Measurements from ENCODE around the gene DNAH8. TPM values are rescaled to one million over a fixed set of nuclear protein-coding genes. Genes with fewer than 3 reads are reported as not detected.

DNAH8 gene
- total RNA-seq, 2 experiments from 2014 or later, result 0.03 to 0.05 TPM

DNA sequence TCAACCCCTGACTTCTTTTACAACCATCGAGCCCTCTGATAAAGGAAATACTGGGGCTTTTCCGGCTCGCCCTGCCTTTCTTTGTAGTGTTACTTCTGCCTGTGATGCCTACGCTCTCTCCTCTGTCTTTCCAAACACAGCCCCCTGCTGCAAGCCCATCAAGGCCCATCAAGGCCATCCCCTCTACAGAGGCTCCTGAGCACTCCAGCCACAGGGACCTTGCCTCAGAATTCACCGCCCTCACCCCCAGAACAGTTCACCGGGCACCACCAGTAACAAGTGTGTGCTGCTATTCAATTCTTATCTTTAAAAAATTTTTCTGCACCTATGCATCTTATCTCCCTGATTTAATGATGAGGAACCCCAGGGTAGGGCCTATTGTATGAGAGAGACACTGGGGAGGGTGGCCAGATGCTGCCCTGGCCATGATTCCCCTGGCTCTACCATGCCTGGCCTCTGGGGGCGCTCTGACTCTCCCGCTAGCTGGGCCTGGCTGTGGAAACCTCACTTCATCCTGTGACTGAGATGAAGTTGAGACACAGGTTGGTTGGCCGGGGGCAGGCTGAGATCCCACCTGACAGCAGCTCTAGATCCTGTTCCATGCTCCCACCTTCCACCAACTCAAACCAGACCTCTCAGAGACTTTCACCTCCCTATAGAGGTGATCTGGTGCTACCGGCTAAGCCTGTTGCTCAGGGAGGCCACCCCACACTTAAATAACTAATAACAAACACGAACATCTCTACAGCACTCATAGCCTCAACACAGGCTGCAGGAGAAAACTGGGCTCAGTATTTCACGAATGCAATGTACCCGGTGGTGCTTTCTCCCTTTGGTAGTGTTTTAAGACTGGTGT is 314.3 kb downstream of the DNAH8 start:
- Mint-ChIP-seq H3K9me3 (no peaks in the 10 kb centered on the region), H3K27me3 (peaks cover 37% of the 10 kb centered on the region), H3K27ac (no peak overlapping the region), H3K36me3 (ENCODE audit: low read depth) (no peaks in the 10 kb centered on the region), H3K4me3 (no peak overlapping the region), H3K4me1 (no peaks in the 10 kb centered on the region)
- CTCF ChIA-PET, result interaction anchor here (1.5 kb wide), 2 partner anchors 10 to 15 kb away, joined by 3 to 5 read pairs; no protein-coding TSS in a partner anchor
- POLR2A ChIA-PET, result no interaction called here
- DNase-seq, result peak; percentile 49

DNA sequence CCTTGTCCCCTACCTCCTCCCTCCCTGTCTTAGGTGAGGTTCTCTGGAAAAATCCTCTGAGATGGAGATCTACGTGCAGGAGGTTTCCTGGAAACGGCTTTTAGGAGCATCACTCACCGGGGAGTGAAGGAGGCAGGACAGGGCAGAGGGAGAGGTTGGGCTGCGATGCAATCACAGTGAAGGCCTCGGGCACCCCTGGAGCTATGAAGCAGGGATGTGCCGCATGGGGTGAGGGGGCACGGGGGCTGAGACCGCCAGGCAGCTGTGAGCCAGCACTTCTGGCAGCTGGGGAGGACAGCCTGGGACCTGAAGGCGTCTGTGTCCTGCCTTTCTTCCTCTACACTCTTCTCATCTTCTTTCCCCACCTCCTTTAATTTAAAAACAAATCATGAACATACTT is 320.6 kb downstream of the DNAH8 start:
- Mint-ChIP-seq H3K9me3 (no peaks in the 10 kb centered on the region), H3K27ac (no peak overlapping the region), H3K4me1 (no peaks in the 10 kb centered on the region), H3K4me3 (no peak overlapping the region), H3K27me3 (peaks cover 61% of the 10 kb centered on the region), H3K36me3 (ENCODE audit: low read depth) (no peaks in the 10 kb centered on the region)
- ChIA-PET CTCF (no interaction called here), POLR2A (no interaction called here)
- DNase-seq, result no peak

DNA sequence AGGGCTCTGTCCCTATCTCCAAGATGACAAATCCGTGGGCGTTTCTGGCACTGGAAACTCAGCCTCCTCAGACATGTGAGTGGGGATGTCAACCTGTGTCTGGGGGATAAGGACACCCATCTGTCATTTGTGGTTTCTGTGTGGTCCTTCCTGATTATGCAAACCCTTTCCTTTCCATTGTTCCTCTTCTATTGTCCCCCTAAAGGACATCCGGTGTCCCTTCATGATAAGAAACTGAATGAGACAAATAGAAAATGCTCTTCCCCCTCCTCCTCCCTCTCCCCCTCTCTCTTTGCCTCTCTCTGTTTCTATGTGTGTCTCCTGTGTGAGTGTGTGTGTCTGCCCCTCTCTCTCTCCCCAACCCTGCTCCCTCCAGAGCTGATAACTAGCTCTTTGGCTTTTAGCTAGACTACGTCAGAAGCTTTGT is 322.0 kb downstream of the DNAH8 start:
- Mint-ChIP-seq H3K4me3 (no peak overlapping the region), H3K9me3 (no peaks in the 10 kb centered on the region), H3K36me3 (ENCODE audit: low read depth) (no peaks in the 10 kb centered on the region), H3K4me1 (no peaks in the 10 kb centered on the region), H3K27ac (no peak overlapping the region), H3K27me3 (peaks cover 59% of the 10 kb centered on the region)
- POLR2A ChIA-PET, result no interaction called here
- CTCF ChIA-PET, result no interaction called here
- DNase-seq, result no peak

DNA sequence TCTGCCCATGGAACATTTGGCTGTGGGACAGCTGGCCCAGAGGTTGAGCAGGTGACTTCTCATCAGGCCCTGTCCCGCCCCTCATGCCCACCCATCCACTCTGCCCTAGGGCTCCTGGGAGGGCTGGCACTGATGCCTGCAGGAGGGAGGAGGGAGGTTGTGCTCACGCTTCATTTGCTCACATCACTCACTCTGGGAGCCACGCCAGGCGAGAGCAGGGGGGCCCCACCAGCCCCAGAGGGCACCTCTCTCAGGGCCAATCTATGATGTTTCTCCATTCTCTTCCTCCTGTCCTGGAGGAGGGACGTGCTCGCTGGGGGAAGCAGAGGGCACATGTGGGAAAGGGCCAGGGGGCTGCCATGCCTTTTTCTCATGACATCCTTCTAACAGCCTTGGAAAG is 322.6 kb downstream of the DNAH8 start:
- no peak for DNase-seq
- ChIA-PET POLR2A (no interaction called here), CTCF (no interaction called here)
- H3K4me3 Mint-ChIP-seq, result no peak overlapping the region
- peaks cover 56% of the 10 kb centered on the region for H3K27me3 Mint-ChIP-seq
- no peaks in the 10 kb centered on the region for H3K4me1 Mint-ChIP-seq
- no peaks in the 10 kb centered on the region for H3K9me3 Mint-ChIP-seq
- H3K36me3 Mint-ChIP-seq (ENCODE audit: low read depth), result no peaks in the 10 kb centered on the region
- no peak overlapping the region for H3K27ac Mint-ChIP-seq

DNA sequence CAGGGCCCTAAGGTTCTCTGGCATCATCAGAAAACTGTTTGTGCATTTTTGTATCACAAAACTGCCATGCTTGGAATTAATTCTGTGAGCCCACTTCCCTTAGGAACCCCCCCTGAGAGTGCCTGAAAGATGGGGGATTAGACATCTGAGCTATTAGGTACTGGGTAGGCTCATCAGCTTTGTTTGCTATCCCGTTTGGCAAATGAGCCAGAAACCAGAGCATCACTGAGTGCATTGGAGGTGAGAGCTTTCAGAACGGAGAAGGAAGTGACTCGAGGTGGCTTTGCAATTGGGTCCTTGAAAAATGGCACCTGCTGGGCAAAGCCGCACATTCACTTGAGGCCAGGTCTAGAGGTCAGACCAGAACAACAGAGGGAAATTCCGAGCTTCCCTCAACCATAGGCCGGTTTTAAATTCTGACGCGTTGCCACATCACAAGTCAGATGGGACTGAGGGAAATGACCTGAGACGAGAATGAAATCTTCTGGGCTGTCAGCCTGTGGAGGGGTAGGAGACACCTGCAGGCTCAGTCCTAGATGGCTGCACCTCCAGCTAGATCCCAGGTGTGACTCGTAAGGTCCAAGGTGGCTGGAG is 325.1 kb downstream of the DNAH8 start:
- Mint-ChIP-seq H3K4me1 (no peaks in the 10 kb centered on the region), H3K27ac (no peak overlapping the region), H3K9me3 (no peaks in the 10 kb centered on the region), H3K27me3 (peaks cover 46% of the 10 kb centered on the region), H3K36me3 (ENCODE audit: low read depth) (no peaks in the 10 kb centered on the region), H3K4me3 (no peak overlapping the region)
- ChIA-PET CTCF (interaction anchor here (1.4 kb wide), 1 partner anchor 11 kb away, joined by 3 read pairs; no protein-coding TSS in a partner anchor), POLR2A (no interaction called here)
- DNase-seq, result no peak

DNA sequence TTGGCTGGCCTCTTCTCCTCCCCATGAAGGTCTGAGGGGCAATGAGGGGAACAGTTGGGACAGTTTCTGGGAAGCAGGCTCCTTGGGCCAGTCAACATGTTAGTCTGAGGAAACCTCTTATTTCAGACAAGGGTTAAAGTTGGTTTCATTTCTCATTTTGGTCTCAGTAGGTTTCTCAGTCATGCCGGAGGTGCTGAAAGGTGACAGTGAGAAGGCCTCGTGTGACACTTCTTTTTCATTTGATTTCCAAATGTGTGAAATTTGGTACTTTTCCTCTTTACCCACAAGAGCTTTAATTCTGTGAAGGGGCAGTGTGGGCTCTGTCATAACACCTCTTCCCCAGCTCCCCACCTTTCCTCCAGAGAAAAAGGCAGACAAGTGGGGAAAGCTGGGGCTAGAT is 326.0 kb downstream of the DNAH8 start:
- H3K27me3 Mint-ChIP-seq, result peaks cover 40% of the 10 kb centered on the region
- H3K9me3 Mint-ChIP-seq, result no peaks in the 10 kb centered on the region
- no peak for DNase-seq
- ChIA-PET CTCF (no interaction called here), POLR2A (no interaction called here)
- no peak overlapping the region for H3K4me3 Mint-ChIP-seq
- no peaks in the 10 kb centered on the region for H3K36me3 Mint-ChIP-seq (ENCODE audit: low read depth)
- H3K4me1 Mint-ChIP-seq, result no peaks in the 10 kb centered on the region
- H3K27ac Mint-ChIP-seq, result no peak overlapping the region

DNA sequence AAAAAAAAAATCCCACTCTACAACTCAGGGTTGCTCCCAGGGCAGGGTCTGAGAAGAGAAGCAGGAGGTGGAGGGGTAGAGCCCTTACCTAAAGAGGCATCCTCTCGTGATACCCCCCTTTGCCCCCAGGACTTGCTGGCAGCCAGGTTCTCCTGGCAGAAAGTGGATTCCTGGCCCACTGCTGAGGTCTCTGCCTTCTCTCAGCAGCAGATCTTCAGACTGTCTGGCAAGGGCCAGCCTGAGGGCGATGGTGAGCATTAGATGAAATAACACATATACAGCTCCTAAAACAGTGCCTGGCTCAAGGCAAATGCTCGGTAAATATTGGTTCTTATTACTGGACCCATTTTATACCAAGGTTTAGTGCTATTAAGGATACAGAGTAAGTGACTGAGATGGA is 328.7 kb downstream of the DNAH8 start:
- POLR2A ChIA-PET, result no interaction called here
- Mint-ChIP-seq H3K36me3 (ENCODE audit: low read depth) (no peaks in the 10 kb centered on the region), H3K4me1 (peaks cover 3% of the 10 kb centered on the region), H3K9me3 (no peaks in the 10 kb centered on the region), H3K4me3 (no peak overlapping the region), H3K27ac (no peak overlapping the region), H3K27me3 (peaks cover 35% of the 10 kb centered on the region)
- CTCF ChIA-PET, result interaction anchor here (1.9 kb wide), 1 partner anchor 14 kb away, joined by 5 read pairs; no protein-coding TSS in a partner anchor
- no peak for DNase-seq

DNA sequence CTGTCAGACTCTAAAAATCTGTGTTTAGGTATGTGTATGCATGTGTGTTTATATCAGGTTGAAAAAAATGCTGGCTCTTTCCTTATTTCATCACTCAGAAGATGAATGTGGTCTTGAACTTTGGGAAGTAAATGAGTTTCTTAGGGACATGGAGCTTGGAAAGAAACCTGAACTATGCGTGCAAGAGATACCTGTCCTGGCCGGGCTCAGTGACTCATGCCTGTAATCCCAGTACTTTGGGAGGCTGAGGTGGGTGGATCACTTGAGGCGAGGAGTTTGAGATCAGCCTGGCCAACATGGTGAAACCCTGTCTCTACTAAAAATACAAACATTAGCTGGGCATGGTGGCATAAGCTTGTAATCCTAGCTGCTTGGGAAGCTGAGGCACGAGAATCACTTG is 329.1 kb downstream of the DNAH8 start:
- ChIA-PET CTCF (interaction anchor here (1.9 kb wide), 1 partner anchor 14 kb away, joined by 5 read pairs; no protein-coding TSS in a partner anchor), POLR2A (no interaction called here)
- no peak for DNase-seq
- Mint-ChIP-seq H3K4me3 (no peak overlapping the region), H3K36me3 (ENCODE audit: low read depth) (no peaks in the 10 kb centered on the region), H3K27ac (no peak overlapping the region), H3K4me1 (peaks cover 4% of the 10 kb centered on the region), H3K9me3 (no peaks in the 10 kb centered on the region), H3K27me3 (peaks cover 34% of the 10 kb centered on the region)

DNA sequence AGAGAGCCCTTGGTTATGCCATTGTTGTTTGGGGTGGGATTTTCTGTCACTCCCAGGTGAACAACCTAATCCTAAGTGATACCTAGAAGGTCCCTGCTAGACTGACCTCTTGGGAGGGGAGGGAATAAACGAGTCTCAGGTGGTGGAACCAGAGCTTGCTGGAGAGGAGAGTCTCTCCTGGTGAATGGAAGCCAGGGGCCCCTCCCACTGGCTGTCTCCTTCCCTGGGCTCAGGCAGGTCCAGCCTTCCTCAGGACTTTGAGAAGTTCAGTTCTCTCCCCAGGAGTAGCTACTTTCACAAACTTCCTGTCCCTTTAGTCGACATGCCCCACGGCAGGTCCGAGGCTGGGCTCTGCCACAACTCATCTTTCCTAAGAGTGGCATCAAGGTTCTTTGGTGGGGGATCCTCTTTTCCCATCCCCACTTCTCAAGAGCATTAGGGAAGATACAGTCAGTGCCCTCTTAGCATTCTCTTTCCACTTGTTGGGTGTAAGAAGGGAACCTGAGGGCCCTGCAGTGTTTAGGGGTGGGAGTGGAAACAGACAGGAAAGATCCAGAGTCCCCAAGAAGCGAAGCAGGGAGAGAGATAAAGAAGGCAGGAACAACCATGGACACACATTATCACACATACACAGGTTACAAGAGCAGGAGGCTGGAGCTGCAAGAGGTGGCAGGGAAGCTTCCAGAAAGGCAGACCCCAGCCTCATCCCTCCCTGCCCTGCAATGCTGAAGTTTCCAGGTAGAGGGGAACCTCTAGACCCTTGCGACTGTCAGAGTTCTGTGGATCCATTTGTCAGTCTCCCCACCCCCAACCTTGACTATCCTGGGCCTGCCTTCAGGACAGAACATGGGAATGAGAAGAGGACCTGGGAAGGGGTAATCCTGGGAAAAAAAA is 332.6 kb downstream of the DNAH8 start:
- ChIA-PET POLR2A (no interaction called here), CTCF (no interaction called here)
- Mint-ChIP-seq H3K36me3 (ENCODE audit: low read depth) (no peaks in the 10 kb centered on the region), H3K9me3 (no peaks in the 10 kb centered on the region), H3K4me3 (no peak overlapping the region), H3K27ac (no peak overlapping the region), H3K27me3 (peaks cover 46% of the 10 kb centered on the region), H3K4me1 (peaks cover 20% of the 10 kb centered on the region)
- DNase-seq, result no peak

DNA sequence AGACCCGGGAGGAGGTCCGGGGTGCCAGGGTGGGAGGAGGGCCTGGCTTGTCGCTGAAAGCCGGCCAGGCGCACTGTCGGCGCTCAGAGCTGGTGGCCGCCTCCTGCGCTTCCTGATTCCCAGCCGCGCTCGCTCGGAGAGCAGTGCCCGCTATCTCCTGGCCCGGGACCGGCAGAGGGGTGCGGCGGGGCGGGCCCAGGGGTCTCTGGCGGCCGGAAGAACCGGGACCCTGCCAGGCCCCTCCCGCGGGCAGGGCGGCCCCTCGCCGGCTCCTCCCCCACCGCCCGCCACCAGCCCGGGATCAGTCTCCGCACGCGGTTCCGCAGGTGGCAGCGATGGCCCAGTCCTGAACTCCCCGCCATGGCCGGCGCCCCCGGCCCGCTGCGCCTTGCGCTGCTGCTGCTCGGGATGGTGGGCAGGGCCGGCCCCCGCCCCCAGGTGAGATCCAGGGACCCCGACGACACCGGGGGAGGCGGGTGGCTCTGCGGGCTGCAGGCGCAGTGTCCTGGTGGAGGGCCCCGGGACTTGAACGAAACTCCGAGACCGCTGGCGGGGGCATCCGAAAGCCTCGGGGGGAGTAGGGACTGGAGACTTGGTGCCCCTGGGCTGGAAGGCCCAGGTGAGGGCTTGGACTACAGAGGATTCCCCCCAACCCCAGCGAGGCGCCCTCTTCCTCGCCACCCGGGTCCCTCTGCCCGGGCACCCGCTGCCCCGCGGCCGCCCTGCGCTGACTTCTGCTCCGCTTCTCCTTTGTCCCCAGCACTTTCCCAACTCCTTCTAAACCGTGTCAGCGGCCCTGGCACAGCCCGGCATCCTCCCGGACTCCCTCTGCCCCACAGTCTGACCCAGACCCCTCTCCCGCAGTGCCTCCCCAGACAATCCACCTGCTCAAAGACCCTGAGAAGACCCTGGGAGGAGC is 333.6 kb downstream of the DNAH8 start, which contains the start of gene GLP1R:
Gene GLP1R, plus strand, starts transcription at position 301 of the 919 bp plus-strand sequence. Its CDS starts 60 bp downstream, at position 361.
- H3K36me3 Mint-ChIP-seq (ENCODE audit: low read depth), result no peaks in the 10 kb centered on the region
- no peaks in the 10 kb centered on the region for H3K9me3 Mint-ChIP-seq
- peaks cover 49% of the 10 kb centered on the region for H3K27me3 Mint-ChIP-seq
- H3K27ac Mint-ChIP-seq, result no peak within 1 kb of the TSS
- no peak for DNase-seq
- CTCF ChIA-PET, result no interaction called here
- peaks cover 20% of the 10 kb centered on the region for H3K4me1 Mint-ChIP-seq
- POLR2A ChIA-PET, result no interaction called here
- H3K4me3 Mint-ChIP-seq, result no peak within 1 kb of the TSS

DNA sequence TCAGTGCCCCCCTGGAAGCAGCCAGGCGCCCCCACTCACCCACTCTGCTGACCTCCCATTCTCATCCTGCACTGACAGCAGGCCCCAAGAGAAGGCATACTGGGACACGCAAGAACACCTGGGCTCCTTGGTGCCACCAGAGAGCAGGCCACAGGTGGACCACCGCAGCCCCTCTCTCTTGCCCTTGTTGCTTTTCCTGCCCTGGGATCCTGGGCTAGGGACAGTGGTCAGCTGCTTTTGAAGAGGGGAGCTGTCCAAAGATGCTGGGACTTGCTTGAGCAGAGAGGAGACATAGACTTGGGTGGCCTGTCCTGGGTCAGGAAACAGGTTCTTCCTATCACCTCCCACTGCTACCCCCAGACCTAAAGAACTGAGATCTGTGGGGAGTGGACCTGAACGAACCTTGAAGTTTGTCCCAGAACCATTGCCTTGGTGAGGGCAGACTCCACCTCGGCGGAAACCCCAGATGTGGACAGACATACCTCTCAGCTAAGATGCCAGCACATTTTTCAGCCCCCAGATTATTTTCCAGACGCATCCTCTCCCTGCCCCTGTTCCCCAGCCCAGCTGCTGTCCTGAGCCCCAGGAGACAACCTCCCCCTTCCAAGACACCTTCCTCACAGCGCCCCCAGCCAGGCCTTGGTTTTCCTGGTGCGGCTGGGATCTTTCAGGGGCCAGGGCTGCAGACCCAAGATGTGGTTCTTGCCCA is 334.6 kb downstream of the DNAH8 start:
- no peak overlapping the region for H3K4me3 Mint-ChIP-seq
- H3K27ac Mint-ChIP-seq, result no peak overlapping the region
- no peaks in the 10 kb centered on the region for H3K36me3 Mint-ChIP-seq (ENCODE audit: low read depth)
- ChIA-PET CTCF (no interaction called here), POLR2A (no interaction called here)
- peaks cover 20% of the 10 kb centered on the region for H3K4me1 Mint-ChIP-seq
- DNase-seq, result no peak
- peaks cover 51% of the 10 kb centered on the region for H3K27me3 Mint-ChIP-seq
- H3K9me3 Mint-ChIP-seq, result no peaks in the 10 kb centered on the region

All from activated CD4-positive, alpha-beta memory T cell treated with anti-CD3 and anti-CD28 coated beads, Interleukin-2, amount 10 ng/mL, durations not matched to agents 7 days and 5 days (primary cell).